Measurements from ENCODE around the gene NADK. TPM values are rescaled to one million over a fixed set of nuclear protein-coding genes. Genes with fewer than 3 reads are reported as not detected.

NADK gene
- total RNA-seq, 1 donor from 2014 or later, result 104 TPM

DNA sequence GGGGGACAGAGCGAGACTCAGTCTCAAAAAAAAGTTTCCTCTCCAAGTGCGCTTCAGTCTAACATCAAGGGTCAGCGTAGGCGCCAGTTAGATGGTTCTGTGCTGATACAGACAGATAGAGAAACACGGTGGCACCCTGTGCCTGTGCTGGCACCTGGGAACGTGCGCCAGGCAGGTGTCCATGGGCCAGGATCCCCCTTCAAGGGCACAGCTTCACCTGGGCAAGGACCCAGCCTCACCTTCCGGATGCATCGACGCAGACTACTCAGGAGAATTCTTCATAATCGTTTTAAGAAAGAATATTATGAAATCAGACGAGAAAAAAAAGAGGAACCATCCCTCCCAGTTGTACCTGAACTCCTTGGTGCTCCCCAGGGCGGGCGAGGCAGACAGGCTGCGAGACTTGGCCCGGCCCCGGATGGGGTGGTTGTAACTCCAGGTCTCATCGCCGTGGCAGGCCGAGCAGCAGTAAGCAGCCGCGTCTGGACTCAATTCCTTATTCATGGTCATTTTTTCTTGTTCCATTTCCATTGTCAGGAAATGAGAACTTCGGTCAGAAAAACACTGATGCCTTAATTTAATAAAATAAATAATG is 13.3 kb downstream of the NADK start:
- no peak overlapping the region for H3K27ac ChIP-seq
- intact Hi-C loops (cut with DNase I), result no loop called here
- H3K36me3 ChIP-seq, result peaks cover 52 to 70% of the 10 kb centered on the region in 2 donors
- no peaks in the 10 kb centered on the region for H3K4me1 ChIP-seq
- H3K9me3 ChIP-seq, result peaks cover 0 to under 1% of the 10 kb centered on the region in 2 donors
- no peaks in the 10 kb centered on the region for H3K27me3 ChIP-seq
- no peak overlapping the region for H3K4me3 ChIP-seq
- DNase-seq (ENCODE audit: low spot score in 2 of 2), result no peak
- TF ChIP-seq, protein P1, sequence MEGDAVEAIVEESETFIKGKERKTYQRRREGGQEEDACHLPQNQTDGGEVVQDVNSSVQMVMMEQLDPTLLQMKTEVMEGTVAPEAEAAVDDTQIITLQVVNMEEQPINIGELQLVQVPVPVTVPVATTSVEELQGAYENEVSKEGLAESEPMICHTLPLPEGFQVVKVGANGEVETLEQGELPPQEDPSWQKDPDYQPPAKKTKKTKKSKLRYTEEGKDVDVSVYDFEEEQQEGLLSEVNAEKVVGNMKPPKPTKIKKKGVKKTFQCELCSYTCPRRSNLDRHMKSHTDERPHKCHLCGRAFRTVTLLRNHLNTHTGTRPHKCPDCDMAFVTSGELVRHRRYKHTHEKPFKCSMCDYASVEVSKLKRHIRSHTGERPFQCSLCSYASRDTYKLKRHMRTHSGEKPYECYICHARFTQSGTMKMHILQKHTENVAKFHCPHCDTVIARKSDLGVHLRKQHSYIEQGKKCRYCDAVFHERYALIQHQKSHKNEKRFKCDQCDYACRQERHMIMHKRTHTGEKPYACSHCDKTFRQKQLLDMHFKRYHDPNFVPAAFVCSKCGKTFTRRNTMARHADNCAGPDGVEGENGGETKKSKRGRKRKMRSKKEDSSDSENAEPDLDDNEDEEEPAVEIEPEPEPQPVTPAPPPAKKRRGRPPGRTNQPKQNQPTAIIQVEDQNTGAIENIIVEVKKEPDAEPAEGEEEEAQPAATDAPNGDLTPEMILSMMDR (IDR thresholded peaks at IDR 0.05), result no peak

DNA sequence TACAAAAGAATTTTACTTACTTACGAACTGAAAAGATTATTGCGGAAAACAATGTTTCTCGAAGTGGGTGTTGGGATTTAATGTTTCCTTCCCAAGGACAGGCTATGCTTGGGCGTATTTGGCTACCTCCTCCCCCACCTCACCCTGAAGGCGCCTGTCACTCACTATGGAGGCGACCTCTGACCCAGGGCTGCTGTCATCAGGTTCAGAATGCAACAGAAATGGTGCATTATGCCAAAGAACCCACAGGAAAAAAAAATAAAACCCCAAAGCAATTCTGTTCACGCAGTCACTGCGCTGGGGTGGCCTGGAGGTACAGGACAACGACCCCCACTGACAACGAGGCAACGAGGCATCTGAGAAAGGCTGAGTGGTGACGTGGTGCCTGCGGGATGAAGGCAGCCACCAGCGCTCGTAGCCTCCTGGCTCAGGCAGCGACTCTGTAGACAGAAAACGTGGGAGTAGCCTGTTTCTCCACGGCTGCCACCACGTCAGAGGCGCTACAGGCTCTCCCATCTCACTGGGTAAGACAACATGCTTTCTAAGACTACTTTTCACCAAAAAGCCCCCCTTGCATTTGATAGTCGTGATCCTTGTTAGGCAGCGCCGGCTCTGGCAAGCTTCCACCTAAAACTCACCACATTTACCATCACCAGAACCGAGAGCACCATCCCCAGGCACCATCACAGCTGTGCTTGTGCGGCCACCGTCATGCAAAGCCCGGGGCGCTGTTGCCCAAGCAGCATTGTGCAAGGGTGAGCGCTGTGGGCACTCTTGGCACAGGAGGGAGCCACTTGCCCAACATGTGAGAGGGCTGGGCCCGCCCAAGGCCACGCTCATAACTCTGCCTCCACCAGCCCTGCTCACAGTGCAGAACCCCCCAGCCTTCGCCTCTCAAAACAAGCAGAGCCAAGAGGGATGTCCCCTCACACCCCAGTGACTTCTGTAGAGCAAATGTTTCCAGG is 14.3 kb downstream of the NADK start:
- no peak overlapping the region for H3K4me3 ChIP-seq
- peaks cover 61 to 75% of the 10 kb centered on the region in 2 donors for H3K36me3 ChIP-seq
- no peaks in the 10 kb centered on the region for H3K27me3 ChIP-seq
- no peak overlapping the region for H3K27ac ChIP-seq
- intact Hi-C loops (cut with DNase I), result no loop called here
- TF ChIP-seq, protein P1 (IDR thresholded peaks at IDR 0.05), result peak in 1 of 3 experiments; percentile 12
- H3K4me1 ChIP-seq, result no peaks in the 10 kb centered on the region
- DNase-seq (ENCODE audit: low spot score in 2 of 2), result no peak
- H3K9me3 ChIP-seq, result no peaks in the 10 kb centered on the region

DNA sequence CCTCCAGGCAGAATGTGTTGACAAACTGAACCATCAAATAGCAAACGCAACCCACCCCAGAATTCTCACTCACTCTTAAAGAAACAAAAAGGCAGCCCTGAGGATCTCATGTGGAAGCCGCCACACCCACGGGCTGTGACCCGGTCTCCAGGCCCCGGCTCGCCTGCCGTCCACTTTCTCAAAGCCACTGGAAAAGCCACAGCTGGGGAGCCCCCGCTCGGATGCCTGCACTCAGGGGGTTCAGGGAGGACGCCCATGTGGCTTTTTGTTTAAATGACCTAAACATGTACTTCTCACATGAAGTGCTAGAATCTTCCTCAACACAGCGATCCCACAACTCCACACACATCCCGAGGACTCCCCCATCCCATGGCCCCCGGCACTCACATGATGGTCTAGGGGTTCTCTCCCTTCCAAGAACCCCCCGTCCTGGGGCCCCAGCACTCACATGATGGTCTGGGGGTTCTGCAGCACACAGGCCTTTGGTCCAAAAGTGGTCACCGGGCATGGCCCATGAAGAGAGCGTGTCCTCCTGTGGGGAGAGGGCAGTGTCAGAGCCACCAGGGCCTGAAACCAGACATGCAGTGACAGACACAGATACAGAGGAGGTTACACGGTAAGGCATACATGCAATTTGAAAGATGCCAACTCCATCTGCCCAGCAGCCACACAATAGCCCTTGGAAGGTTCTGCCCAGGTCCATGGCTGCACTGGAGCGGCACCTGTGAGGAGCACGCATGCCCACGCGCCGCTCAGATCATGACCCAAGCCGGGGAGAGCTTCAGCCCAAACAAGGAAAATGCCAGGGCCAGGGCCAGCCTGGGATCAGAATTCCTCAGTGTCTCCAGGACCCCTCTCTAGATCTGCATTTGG is 16.5 kb downstream of the NADK start:
- H3K36me3 ChIP-seq, result peaks cover 77 to 80% of the 10 kb centered on the region in 2 donors
- no peak overlapping the region for H3K27ac ChIP-seq
- DNase-seq (ENCODE audit: low spot score in 2 of 2), result no peak
- H3K9me3 ChIP-seq, result no peaks in the 10 kb centered on the region
- intact Hi-C loops (cut with DNase I), result no loop called here
- H3K4me3 ChIP-seq, result no peak overlapping the region
- TF ChIP-seq, protein P1 (IDR thresholded peaks at IDR 0.05), result no peak
- no peaks in the 10 kb centered on the region for H3K27me3 ChIP-seq
- H3K4me1 ChIP-seq, result no peaks in the 10 kb centered on the region

DNA sequence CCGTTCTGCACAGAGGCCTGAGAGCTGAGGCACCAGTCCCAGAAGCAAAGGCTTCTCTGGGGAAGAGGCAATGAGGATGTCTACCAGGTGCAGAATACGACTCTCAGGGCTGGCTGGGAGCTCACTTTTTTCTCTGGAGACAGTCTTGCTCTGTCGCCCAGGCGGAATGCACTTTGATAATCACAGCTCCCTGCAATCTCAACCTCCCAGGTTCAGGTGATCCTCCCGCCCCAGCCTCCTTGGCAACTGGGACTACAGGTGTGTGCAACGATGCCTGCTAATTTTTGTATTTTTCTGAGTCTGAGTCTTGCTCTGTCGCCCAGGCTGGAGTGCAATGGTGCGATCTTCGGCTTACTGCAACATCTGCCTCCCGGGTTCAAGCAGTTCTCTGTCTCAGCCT is 17.6 kb downstream of the NADK start:
- Histone ChIP-seq H3K27ac (no peak overlapping the region), H3K4me1 (no peaks in the 10 kb centered on the region), H3K9me3 (no peaks in the 10 kb centered on the region), H3K4me3 (no peak overlapping the region), H3K36me3 (peaks cover 87 to 90% of the 10 kb centered on the region in 2 donors), H3K27me3 (no peaks in the 10 kb centered on the region)
- TF ChIP-seq, protein P1 (IDR thresholded peaks at IDR 0.05), result no peak
- DNase-seq (ENCODE audit: low spot score in 2 of 2), result no peak
- intact Hi-C loops (cut with DNase I), result no loop called here

DNA sequence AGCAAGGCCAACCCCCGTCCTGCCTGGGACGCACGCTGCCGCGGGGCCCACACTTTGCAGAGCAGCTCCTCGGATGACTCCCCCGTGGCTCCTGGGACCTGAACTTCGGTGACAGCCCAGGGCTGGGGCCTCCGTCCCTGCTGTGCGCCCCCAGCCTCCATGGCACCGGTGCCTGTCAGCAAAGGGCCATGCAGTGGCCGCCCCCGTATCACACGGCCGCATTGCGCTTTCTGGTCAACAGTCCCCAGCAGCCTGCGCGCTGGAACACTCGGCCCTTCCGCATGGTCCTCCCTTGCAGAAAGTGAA is 18.0 kb downstream of the NADK start:
- no peaks in the 10 kb centered on the region for H3K4me1 ChIP-seq
- peaks cover 91 to 94% of the 10 kb centered on the region in 2 donors for H3K36me3 ChIP-seq
- H3K9me3 ChIP-seq, result no peaks in the 10 kb centered on the region
- intact Hi-C loops (cut with DNase I), result no loop called here
- no peak for DNase-seq (ENCODE audit: low spot score in 2 of 2)
- H3K4me3 ChIP-seq, result no peak overlapping the region
- TF ChIP-seq, protein P1 (IDR thresholded peaks at IDR 0.05), result no peak
- no peaks in the 10 kb centered on the region for H3K27me3 ChIP-seq
- no peak overlapping the region for H3K27ac ChIP-seq
